Stimulated activated naive B cell treated with anti-CD40 and anti-IgM and Interleukin-4, amounts not matched to agents 10 μg/mL and 1 μg/mL and 100 μg/mL, for 72 hours (primary cell): Measurements from ENCODE around the gene LAIR1.
"Not testable (repeated sequence)": the region's sequence is repeated elsewhere in the genome, so short reads cannot be mapped to it uniquely, and the experiment has no call there.

Experiments used
- ATAC-seq, 2 donors: fragments of 150-1000 bp; cut with Tn5 transposase; replicated peaks; 2 replicates each; pipeline ENCODE4 v1.10.0; 2021; ENCODE audit warnings: moderate library complexity in 1 of 2
- DNase-seq: peaks from one replicate; pipeline ENCODE4 v3.0.0; 2021
- H3K27ac Mint-ChIP-seq: one replicate; pipeline ENCODE4 v1.8.0; 2022; ENCODE audit warnings: mild to moderate bottlenecking, mixed read lengths
- H3K27me3 Mint-ChIP-seq, 2 donors: one replicate each; pipeline ENCODE4 v1.8.0; 2022; ENCODE audit warnings: mixed read lengths in 2 of 2
- H3K36me3 Mint-ChIP-seq, 2 donors: one replicate each; pipeline ENCODE4 v1.8.0; 2022; ENCODE audit warnings: mixed read lengths in 2 of 2, mild to moderate bottlenecking in 1 of 2
- H3K4me1 Mint-ChIP-seq, 2 donors: one replicate each; pipeline ENCODE4 v1.8.0; 2022; ENCODE audit warnings: mixed read lengths in 2 of 2, mild to moderate bottlenecking in 1 of 2
- H3K4me3 Mint-ChIP-seq, 2 donors: one replicate each; pipeline ENCODE4 v1.8.0; 2022; ENCODE audit warnings: mild to moderate bottlenecking in 2 of 2, mixed read lengths in 2 of 2, moderate library complexity in 1 of 2
- H3K9me3 Mint-ChIP-seq, 2 donors: one replicate each; pipeline ENCODE4 v1.8.0; 2022; ENCODE audit warnings: mixed read lengths in 2 of 2, mild to moderate bottlenecking in 1 of 2

LAIR1 gene

DNA sequence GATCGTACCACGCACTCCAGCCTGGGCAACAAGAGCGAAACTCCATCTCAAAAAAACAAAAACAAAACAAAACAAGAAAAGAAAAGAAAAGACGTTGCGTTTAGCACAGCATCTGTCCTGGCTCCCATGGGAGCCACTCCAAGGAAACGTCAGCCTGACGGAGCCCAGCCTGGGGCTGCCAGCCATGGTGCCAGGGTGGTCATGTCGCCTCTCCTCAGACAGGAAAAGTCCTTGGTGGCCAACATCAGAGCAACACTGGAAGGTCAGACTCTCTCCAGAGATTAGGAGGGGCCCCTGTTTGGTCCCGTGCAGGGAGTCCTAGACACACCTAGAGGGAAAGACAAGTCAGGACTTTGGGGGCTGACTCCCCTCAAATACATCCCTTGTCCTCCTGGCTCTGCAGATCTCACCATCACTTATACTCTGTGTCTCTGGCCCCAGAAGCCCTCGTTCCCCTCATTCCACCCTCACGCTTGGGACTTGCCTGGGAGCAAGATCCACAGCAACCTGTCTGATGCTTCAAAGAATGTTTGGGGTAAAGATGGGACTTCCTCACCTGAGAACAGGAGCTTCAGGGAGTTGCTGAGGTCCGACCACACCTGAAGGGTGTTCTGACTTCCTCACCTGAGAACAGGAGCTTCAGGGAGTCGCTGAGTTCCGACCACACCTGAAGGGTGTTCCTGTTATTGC, 35.1 kb downstream of the LAIR1 start:
- H3K4me3 Mint-ChIP-seq: no peak overlapping the region
- peaks cover 10 to 13% of the 10 kb centered on the region in 2 donors for H3K36me3 Mint-ChIP-seq
- no peak for ATAC-seq
- no peak overlapping the region for H3K27ac Mint-ChIP-seq
- no peak for DNase-seq
- H3K27me3 Mint-ChIP-seq: no peaks in the 10 kb centered on the region
- H3K4me1 Mint-ChIP-seq: peaks cover 47 to 69% of the 10 kb centered on the region in 2 donors
- H3K9me3 Mint-ChIP-seq: peaks cover 7% of the 10 kb centered on the region in 2 donors

- Mint-ChIP-seq H3K36me3 (peaks cover 10 to 13% of the 10 kb centered on the region in 2 donors), H3K27ac (peak overlapping the region; percentile 65), H3K4me1 (peaks cover 42 to 64% of the 10 kb centered on the region in 2 donors)
- ATAC-seq, H3K4me3 Mint-ChIP-seq, DNase-seq, H3K27me3 Mint-ChIP-seq, H3K9me3 Mint-ChIP-seq: not testable (repeated sequence)
Observed at GRCh38 chr19:54328781-54329180, 36.0 kb downstream of the LAIR1 start.

DNA sequence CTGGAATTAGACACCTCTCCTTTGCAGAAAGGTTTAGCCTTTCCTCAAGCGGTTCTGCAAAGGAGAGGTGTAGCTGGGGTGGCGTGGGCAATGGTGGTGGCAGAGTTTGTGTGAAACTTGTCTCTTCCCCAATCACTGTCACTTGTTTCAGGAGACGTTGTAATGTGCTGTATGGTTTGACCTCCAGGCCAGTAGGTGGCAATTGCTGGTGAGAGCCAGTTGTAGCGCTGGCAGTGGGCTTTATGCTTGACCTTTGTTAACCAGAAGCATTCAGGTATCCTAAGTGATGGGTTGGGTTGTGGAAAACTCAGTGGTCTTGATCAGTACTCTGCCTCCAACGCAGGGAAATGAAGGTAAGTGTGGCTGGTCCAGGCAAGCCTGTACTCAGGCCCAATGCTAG, 39.1 kb downstream of the LAIR1 start:
- DNase-seq (no peak), ATAC-seq (peak; percentile 64 to 65)
- no peak overlapping the region for H3K4me3 Mint-ChIP-seq
- peaks cover 30 to 52% of the 10 kb centered on the region in 2 donors for H3K4me1 Mint-ChIP-seq
- H3K27me3 Mint-ChIP-seq: peaks cover 0 to 4% of the 10 kb centered on the region in 2 donors
- no peak overlapping the region for H3K27ac Mint-ChIP-seq
- H3K9me3 Mint-ChIP-seq: peaks cover 7% of the 10 kb centered on the region in 2 donors
- peaks cover 10 to 13% of the 10 kb centered on the region in 2 donors for H3K36me3 Mint-ChIP-seq

DNA sequence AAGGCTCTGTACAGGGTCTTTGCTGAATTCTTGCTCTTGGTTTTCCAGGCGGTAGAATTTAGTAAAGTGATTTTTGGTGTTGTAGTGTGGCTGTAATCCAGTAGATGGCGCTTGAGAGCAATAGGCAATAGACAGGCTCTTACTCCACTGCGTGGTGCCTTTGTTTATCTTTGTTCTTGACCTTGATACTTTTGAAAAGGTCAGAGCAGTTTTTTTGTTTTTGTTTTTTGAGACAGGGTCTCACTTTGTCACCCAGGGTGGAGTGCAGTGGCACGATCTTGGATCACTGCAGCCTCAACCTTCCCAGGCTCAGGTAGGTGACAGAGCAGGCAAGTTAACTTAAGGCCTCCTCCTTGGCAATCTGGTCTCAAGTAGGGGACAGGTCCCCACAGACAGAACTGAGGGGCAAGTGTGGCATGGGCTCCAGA, 39.5 kb downstream of the LAIR1 start:
- peaks cover 7% of the 10 kb centered on the region in 2 donors for H3K9me3 Mint-ChIP-seq
- DNase-seq (no peak), ATAC-seq (peak; percentile 66 to 67)
- H3K4me1 Mint-ChIP-seq: peaks cover 32 to 52% of the 10 kb centered on the region in 2 donors
- H3K36me3 Mint-ChIP-seq: peaks cover 10 to 13% of the 10 kb centered on the region in 2 donors
- H3K27me3 Mint-ChIP-seq: peaks cover 0 to 4% of the 10 kb centered on the region in 2 donors
- H3K27ac Mint-ChIP-seq: peak overlapping the region; percentile 54
- H3K4me3 Mint-ChIP-seq: no peak overlapping the region

GRCh38 chr19:54324071-54324470, 40.7 kb downstream of the LAIR1 start:
- DNase-seq (no peak), ATAC-seq (no peak)
- H3K27ac Mint-ChIP-seq: no peak overlapping the region
- peaks cover 10% of the 10 kb centered on the region in 2 donors for H3K36me3 Mint-ChIP-seq
- peaks cover 7% of the 10 kb centered on the region in 2 donors for H3K9me3 Mint-ChIP-seq
- H3K4me3 Mint-ChIP-seq: no peak overlapping the region
- peaks cover 34 to 50% of the 10 kb centered on the region in 2 donors for H3K4me1 Mint-ChIP-seq
- peaks cover 0 to 4% of the 10 kb centered on the region in 2 donors for H3K27me3 Mint-ChIP-seq

DNA sequence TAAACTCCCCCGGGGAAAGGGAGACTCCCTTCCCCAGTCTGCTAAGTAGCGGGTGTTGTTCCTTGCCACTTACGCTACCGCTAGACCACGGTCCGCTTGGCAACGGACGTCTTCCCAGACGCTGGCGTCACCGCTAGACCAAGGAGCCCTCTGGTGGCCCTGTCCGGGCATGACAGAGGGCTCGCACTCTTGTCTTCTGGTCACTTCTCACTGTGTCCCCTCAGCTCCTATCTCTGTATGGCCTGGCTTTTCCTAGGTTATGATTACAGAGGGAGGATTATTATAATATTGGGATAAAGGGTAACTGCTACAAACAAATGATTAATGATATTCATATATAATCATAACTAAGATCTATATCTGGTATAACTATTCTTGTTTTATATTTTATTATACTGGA, 41.8 kb downstream of the LAIR1 start:
- not testable (repeated sequence) for ATAC-seq, H3K4me3 Mint-ChIP-seq, H3K27me3 Mint-ChIP-seq, H3K36me3 Mint-ChIP-seq, DNase-seq, H3K9me3 Mint-ChIP-seq, H3K27ac Mint-ChIP-seq
- H3K4me1 Mint-ChIP-seq: peaks cover 27 to 47% of the 10 kb centered on the region in 2 donors

GRCh38 chr19:54322295-54322694, 42.4 kb downstream of the LAIR1 start:
- H3K4me1 Mint-ChIP-seq: peaks cover 27 to 44% of the 10 kb centered on the region in 2 donors
- DNase-seq, H3K9me3 Mint-ChIP-seq, H3K27ac Mint-ChIP-seq, H3K4me3 Mint-ChIP-seq, ATAC-seq, H3K27me3 Mint-ChIP-seq, H3K36me3 Mint-ChIP-seq: not testable (repeated sequence)

- peaks cover 13 to 22% of the 10 kb centered on the region in 2 donors for H3K4me1 Mint-ChIP-seq
- ATAC-seq (no peak), DNase-seq (no peak)
- H3K9me3 Mint-ChIP-seq: no peaks in the 10 kb centered on the region
- no peak overlapping the region for H3K27ac Mint-ChIP-seq
- H3K4me3 Mint-ChIP-seq: no peak overlapping the region
- no peaks in the 10 kb centered on the region for H3K36me3 Mint-ChIP-seq
- H3K27me3 Mint-ChIP-seq: peaks cover 10 to 14% of the 10 kb centered on the region in 2 donors
Observed at GRCh38 chr19:54319892-54320670, 44.6 kb downstream of the LAIR1 start.

DNA sequence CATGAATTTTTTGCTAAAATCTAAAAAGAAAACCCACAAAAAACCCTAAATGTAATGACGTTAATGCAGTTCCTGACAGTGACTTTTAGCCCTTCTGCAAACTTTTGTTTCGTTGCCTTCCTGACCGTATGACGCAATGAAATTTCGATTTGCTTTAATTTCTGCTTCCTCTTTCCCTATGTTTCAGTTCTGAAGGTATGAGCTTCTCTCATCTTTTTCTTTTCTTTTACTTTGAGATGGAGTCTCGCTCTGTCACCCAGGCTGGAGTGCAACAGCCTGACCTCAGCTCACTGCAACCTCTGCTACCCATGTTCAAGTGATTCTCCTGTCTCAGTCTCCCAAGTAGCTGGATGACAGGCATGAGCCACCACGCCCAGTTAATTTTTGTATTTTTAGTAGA, 45.7 kb downstream of the LAIR1 start:
- peaks cover 16% of the 10 kb centered on the region in 2 donors for H3K27me3 Mint-ChIP-seq
- peak; percentile 28 for DNase-seq

DNA sequence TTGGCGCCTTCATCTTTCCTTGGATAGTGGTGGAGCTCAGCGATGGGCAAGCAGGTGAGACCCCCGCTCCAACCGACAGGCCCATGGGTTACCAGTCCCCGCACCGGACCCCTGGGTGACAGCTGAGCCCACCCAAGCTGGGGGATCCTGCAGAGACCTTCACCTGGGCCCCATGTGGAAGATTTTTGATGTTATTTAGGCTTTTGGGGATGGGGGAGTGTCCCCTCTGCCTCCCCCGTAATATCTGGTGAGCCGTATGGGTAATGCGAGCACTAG, 46.8 kb downstream of the LAIR1 start:
- Mint-ChIP-seq H3K27me3 (peaks cover 24 to 28% of the 10 kb centered on the region in 2 donors), H3K36me3 (no peaks in the 10 kb centered on the region), H3K4me1 (peaks cover 12 to 29% of the 10 kb centered on the region in 2 donors), H3K27ac (peak overlapping the region; percentile 37), H3K4me3 (no peak overlapping the region), H3K9me3 (no peaks in the 10 kb centered on the region)
- ATAC-seq (no peak), DNase-seq (no peak)

More for the DNA sequence above, 45.7 kb downstream of the LAIR1 start:
- H3K36me3 Mint-ChIP-seq: no peaks in the 10 kb centered on the region
- H3K9me3 Mint-ChIP-seq: no peaks in the 10 kb centered on the region
- H3K4me3 Mint-ChIP-seq: peak overlapping the region in 1 of 2 donors; percentile 61
- peak; percentile 89 to 91 for ATAC-seq
- H3K27ac Mint-ChIP-seq: peak overlapping the region; percentile 48
- peaks cover 11 to 18% of the 10 kb centered on the region in 2 donors for H3K4me1 Mint-ChIP-seq

- ATAC-seq (no peak), DNase-seq (no peak)
- no peaks in the 10 kb centered on the region for H3K36me3 Mint-ChIP-seq
- peak overlapping the region; percentile 21 for H3K27ac Mint-ChIP-seq
- H3K9me3 Mint-ChIP-seq: no peaks in the 10 kb centered on the region
- peaks cover 29 to 34% of the 10 kb centered on the region in 2 donors for H3K27me3 Mint-ChIP-seq
- peaks cover 17 to 34% of the 10 kb centered on the region in 2 donors for H3K4me1 Mint-ChIP-seq
- H3K4me3 Mint-ChIP-seq: no peak overlapping the region
Observed at GRCh38 chr19:54317108-54317964, 47.4 kb downstream of the LAIR1 start.

DNA sequence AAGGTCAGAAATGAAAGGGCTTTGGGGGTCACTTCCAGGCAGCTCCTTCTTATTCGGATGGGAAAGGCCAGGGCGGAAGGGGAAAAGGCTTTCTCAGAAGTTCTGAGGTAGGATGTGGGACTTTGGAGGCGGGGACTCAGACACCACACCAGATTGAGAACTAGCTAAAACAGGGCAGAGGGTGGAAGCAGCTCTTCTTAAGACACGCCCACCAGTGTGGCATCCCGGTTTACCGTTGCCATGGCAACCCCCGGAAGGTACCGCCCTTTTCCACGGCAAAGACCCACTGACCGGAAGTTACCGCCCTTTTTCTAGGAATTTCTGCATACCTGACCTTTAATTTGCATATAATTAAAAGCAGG, 48.0 kb downstream of the LAIR1 start:
- no peak for DNase-seq
- H3K27me3 Mint-ChIP-seq: peaks cover 35 to 39% of the 10 kb centered on the region in 2 donors
- ATAC-seq: no peak
- H3K27ac Mint-ChIP-seq: no peak overlapping the region
- H3K4me3 Mint-ChIP-seq: no peak overlapping the region
- peaks cover 20 to 40% of the 10 kb centered on the region in 2 donors for H3K4me1 Mint-ChIP-seq
- no peaks in the 10 kb centered on the region for H3K9me3 Mint-ChIP-seq
- H3K36me3 Mint-ChIP-seq: no peaks in the 10 kb centered on the region

DNA sequence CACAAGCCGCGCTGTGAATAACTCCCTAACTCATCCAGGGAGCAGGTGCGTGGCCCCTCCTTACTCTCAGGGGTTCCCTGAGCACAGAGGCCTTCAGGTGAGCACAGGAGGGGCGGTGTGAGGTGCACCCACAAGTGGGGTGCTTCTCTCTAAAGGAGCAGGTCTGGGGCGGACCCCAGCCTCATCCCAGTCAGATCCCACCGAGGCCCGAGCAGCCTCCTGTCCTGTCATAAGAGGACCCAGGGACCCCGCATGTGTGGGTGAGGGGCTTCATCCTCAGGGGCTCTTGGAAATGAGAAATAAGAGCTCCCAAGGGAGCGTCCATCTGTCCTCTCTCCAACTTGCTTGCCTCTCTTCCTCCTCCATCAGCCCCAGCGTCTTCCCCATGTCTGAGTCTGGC, 48.8 kb downstream of the LAIR1 start:
- Mint-ChIP-seq H3K36me3 (no peaks in the 10 kb centered on the region), H3K9me3 (no peaks in the 10 kb centered on the region), H3K4me1 (peaks cover 20 to 35% of the 10 kb centered on the region in 2 donors), H3K27me3 (peaks cover 40 to 42% of the 10 kb centered on the region in 2 donors), H3K4me3 (no peak overlapping the region), H3K27ac (no peak overlapping the region)
- ATAC-seq (no peak), DNase-seq (no peak)
